HEK293T (cell line): ENCODE results near the gene STXBP5.

Experiments used
- BHLHE40 ChIP-seq: fragments of 450-650 bp; IDR thresholded peaks from 2 replicates; pipeline ENCODE4 v1.6.1; 2016; ENCODE audit warnings: mild to moderate bottlenecking, moderate library complexity, borderline replicate concordance
- FOXA1 ChIP-seq: fragments of 450-650 bp; IDR thresholded peaks from 2 replicates; pipeline ENCODE4 v1.6.1; 2016; ENCODE audit warnings: mild to moderate bottlenecking
- HDGF ChIP-seq: fragments of 450-650 bp; IDR thresholded peaks from 2 replicates; pipeline ENCODE4 v1.6.1; 2017; ENCODE audit warnings: antibody characterized with exemption, borderline replicate concordance
- L3MBTL2 ChIP-seq: fragments of 450-650 bp; conservative IDR thresholded peaks from 2 replicates; pipeline ENCODE4 v1.6.1; 2016; ENCODE audit warnings: mild to moderate bottlenecking
- SP1 ChIP-seq: fragments of 450-650 bp; IDR thresholded peaks from 2 replicates; pipeline ENCODE4 v1.6.1; 2017
- TARDBP ChIP-seq: fragments of 450-650 bp; IDR thresholded peaks from 2 replicates; pipeline ENCODE4 v1.6.1; 2016

GRCh38 chr6:147158881-147159280 lies 45.3 kb upstream of the STXBP5 start:
- no peak for TF ChIP-seq L3MBTL2
- TF ChIP-seq TARDBP = no peak
- TF ChIP-seq FOXA1 = no peak
- no peak for TF ChIP-seq SP1
- no peak for TF ChIP-seq BHLHE40
- no peak for TF ChIP-seq HDGF
